ENCODE results near the gene MCRIP2. TPM values are rescaled to one million over a fixed set of nuclear protein-coding genes. Genes with fewer than 3 reads are reported as not detected.

MCRIP2 gene
- polyA plus RNA-seq, 1 donor from 2014 or later, result 29.1 TPM

- Histone ChIP-seq H3K36me3 (ENCODE audit: insufficient read depth, low read length) (no peaks in the 10 kb centered on the region), H3K9ac (ENCODE audit: low read length) (no peak overlapping the region), H3K9me2 (ENCODE audit: insufficient read depth, low read length) (no peaks in the 10 kb centered on the region), H3K27ac (ENCODE audit: low read length) (no peak overlapping the region), H3K27me3 (ENCODE audit: insufficient read depth, low read depth, low read length) (no peaks in the 10 kb centered on the region), H3K79me2 (replicated peaks; ENCODE audit: insufficient read depth, low read length) (peaks cover 25% of the 10 kb centered on the region), H3K9me3 (ENCODE audit: low read length) (no peaks in the 10 kb centered on the region), H2AFZ (ENCODE audit: low read depth, low read length) (no peak overlapping the region), H3F3A (ENCODE audit: insufficient read depth, low read length, poor library complexity, severe bottlenecking) (no peaks in the 10 kb centered on the region), H3K4me3 (ENCODE audit: low read length) (peak overlapping the region; percentile 71), H4K20me1 (ENCODE audit: insufficient read depth) (peaks cover 6% of the 10 kb centered on the region), H3K4me2 (ENCODE audit: low read length) (no peak overlapping the region)
- no peak for TF ChIP-seq SMC3 (conservative IDR thresholded peaks at IDR 0.05; ENCODE audit: poor library complexity)
- no peak for TF ChIP-seq EP300 (conservative IDR thresholded peaks at IDR 0.05; ENCODE audit: poor library complexity, severe bottlenecking)
These were observed 43.5 kb downstream of the MCRIP2 start for GRCh38 chr16:684961-685696.

GRCh38 chr16:685967-686366, 44.3 kb downstream of the MCRIP2 start:
- Histone ChIP-seq H3K4me3 (ENCODE audit: low read length) (no peak overlapping the region), H3F3A (ENCODE audit: insufficient read depth, low read length, poor library complexity, severe bottlenecking) (no peaks in the 10 kb centered on the region), H3K4me2 (ENCODE audit: low read length) (no peak overlapping the region), H4K20me1 (ENCODE audit: insufficient read depth) (peaks cover 6% of the 10 kb centered on the region), H3K27ac (ENCODE audit: low read length) (no peak overlapping the region), H3K27me3 (ENCODE audit: insufficient read depth, low read depth, low read length) (no peaks in the 10 kb centered on the region), H3K9me3 (ENCODE audit: low read length) (no peaks in the 10 kb centered on the region), H3K79me2 (replicated peaks; ENCODE audit: insufficient read depth, low read length) (peaks cover 24% of the 10 kb centered on the region), H2AFZ (ENCODE audit: low read depth, low read length) (no peak overlapping the region), H3K36me3 (ENCODE audit: insufficient read depth, low read length) (no peaks in the 10 kb centered on the region), H3K9me2 (ENCODE audit: insufficient read depth, low read length) (no peaks in the 10 kb centered on the region), H3K9ac (ENCODE audit: low read length) (no peak overlapping the region)
- no peak for TF ChIP-seq EZH2 (IDR thresholded peaks at IDR 0.05; ENCODE audit: borderline replicate concordance, insufficient read depth, low read length, poor library complexity, severe bottlenecking)
- no peak for TF ChIP-seq CTCF (IDR thresholded peaks at IDR 0.05; ENCODE audit: poor library complexity, severe bottlenecking)

GRCh38 chr16:686459-687260, 45.0 kb downstream of the MCRIP2 start:
- H4K20me1 ChIP-seq (ENCODE audit: insufficient read depth), result no peaks in the 10 kb centered on the region
- no peak overlapping the region for H3K9ac ChIP-seq (ENCODE audit: low read length)
- peaks cover 17% of the 10 kb centered on the region for H3K79me2 ChIP-seq (replicated peaks; ENCODE audit: insufficient read depth, low read length)
- H3K27ac ChIP-seq (ENCODE audit: low read length), result no peak overlapping the region
- no peaks in the 10 kb centered on the region for H3K9me2 ChIP-seq (ENCODE audit: insufficient read depth, low read length)
- no peak overlapping the region for H3K4me2 ChIP-seq (ENCODE audit: low read length)
- H3K9me3 ChIP-seq (ENCODE audit: low read length), result no peaks in the 10 kb centered on the region
- H3K36me3 ChIP-seq (ENCODE audit: insufficient read depth, low read length), result no peaks in the 10 kb centered on the region
- no peak overlapping the region for H2AFZ ChIP-seq (ENCODE audit: low read depth, low read length)
- no peak overlapping the region for H3K4me3 ChIP-seq (ENCODE audit: low read length)
- TF ChIP-seq MXI1 (conservative IDR thresholded peaks at IDR 0.05; ENCODE audit: poor library complexity, severe bottlenecking), result no peak
- no peak for TF ChIP-seq EP300 (conservative IDR thresholded peaks at IDR 0.05; ENCODE audit: poor library complexity, severe bottlenecking)
- no peak for TF ChIP-seq POLR2AphosphoS5 (IDR thresholded peaks at IDR 0.05)
- no peak for TF ChIP-seq RAD21 (conservative IDR thresholded peaks at IDR 0.05)
- no peak for TF ChIP-seq CTCF (IDR thresholded peaks at IDR 0.05; ENCODE audit: poor library complexity, severe bottlenecking)
- TF ChIP-seq TAF1 (IDR thresholded peaks at IDR 0.05; ENCODE audit: low read depth), result no peak
- TF ChIP-seq EZH2 (IDR thresholded peaks at IDR 0.05; ENCODE audit: borderline replicate concordance, insufficient read depth, low read length, poor library complexity, severe bottlenecking), result no peak
- no peak for TF ChIP-seq REST (IDR thresholded peaks at IDR 0.05; ENCODE audit: borderline replicate concordance)
- TF ChIP-seq SMC3 (conservative IDR thresholded peaks at IDR 0.05; ENCODE audit: poor library complexity), result no peak
- H3K27me3 ChIP-seq (ENCODE audit: insufficient read depth, low read depth, low read length), result no peaks in the 10 kb centered on the region
- H3F3A ChIP-seq (ENCODE audit: insufficient read depth, low read length, poor library complexity, severe bottlenecking), result no peaks in the 10 kb centered on the region

All from neural cell (in vitro differentiated cells).